ENCODE results near the gene TMEM132A. TPM values are rescaled to one million over a fixed set of nuclear protein-coding genes. Genes with fewer than 3 reads are reported as not detected.

The TMEM132A gene
- total and polyA plus RNA-seq, 9 of the 15 experiments (the other 6 are each of a cell fraction or from before 2014, with no cell fraction given), result 0.04 to 1.1 (median 0.18) TPM; not detected in 4

DNA sequence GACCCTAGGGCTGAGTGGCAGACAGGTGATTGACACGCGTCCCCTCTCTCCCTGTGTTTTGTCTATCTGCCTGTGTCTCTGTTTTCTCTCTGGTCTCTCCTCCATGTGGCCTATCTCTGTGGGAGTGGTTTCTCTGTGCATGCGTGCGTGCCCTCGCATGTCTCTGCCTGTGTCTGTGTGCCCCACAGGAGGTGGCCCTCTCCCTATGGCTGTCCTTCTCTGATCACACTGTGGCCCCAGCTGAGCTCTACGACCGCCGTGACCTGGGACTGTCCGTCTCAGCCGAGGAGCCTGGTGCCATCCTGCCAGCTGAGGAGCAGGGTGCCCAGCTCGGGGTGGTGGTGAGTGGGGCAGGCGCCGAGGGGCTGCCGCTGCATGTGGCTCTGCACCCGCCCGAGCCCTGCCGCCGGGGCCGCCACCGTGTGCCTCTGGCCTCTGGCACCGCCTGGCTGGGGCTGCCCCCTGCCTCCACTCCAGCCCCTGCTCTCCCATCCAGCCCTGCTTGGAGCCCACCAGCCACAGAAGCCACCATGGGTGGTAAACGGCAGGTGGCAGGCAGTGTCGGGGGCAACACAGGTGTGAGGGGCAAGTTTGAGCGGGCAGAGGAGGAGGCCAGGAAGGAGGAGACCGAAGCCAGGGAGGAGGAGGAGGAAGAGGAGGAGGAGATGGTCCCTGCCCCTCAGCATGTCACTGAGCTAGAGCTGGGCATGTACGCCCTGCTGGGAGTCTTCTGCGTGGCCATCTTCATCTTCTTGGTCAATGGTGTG lies 11.6 kb downstream of the TMEM132A start:
- TF ChIP-seq REST (IDR thresholded peaks at IDR 0.05; ENCODE audit: borderline replicate concordance) (no peak), REST (CRISPR knock-in tag; IDR thresholded peaks at IDR 0.05; ENCODE audit: low read depth) (no peak)
- DNase-seq (ENCODE audit: extremely low read depth in 1 of 4, low spot score in 3 of 4), result no peak
- CTCF ChIA-PET (ENCODE audit: low intra/inter-chr PET ratio), result no interaction called here

More for the DNA sequence above, 11.6 kb downstream of the TMEM132A start:
- no peaks in the 10 kb centered on the region for H3K79me2 ChIP-seq (ENCODE audit: control insufficient read depth, insufficient read depth, low read length)
- H3K9me1 ChIP-seq (ENCODE audit: control insufficient read depth, insufficient read depth, low read length), result no peaks in the 10 kb centered on the region
- H4K20me1 ChIP-seq (replicated peaks; ENCODE audit: control insufficient read depth, insufficient read depth, low read length), result peaks cover 16% of the 10 kb centered on the region
- H3K4me1 ChIP-seq (replicated peaks in 1 of 2; ENCODE audit: control insufficient read depth in 2 of 2, insufficient read depth in 2 of 2, low read length in 2 of 2), result peaks cover 0 to 24% of the 10 kb centered on the region in 2 experiments; a peak in 1 of 5 replicates
- H3K4me3 ChIP-seq, result no peak overlapping the region
- POLR2A ChIA-PET, result interaction anchor here (1.1 kb wide), 1 partner anchor 17 kb away, joined by 3 read pairs; no protein-coding TSS in a partner anchor
- H3K9ac ChIP-seq (ENCODE audit: insufficient read depth in 1 of 2, low read depth in 2 of 2, low read length in 2 of 2), result no peak overlapping the region
- in situ Hi-C loops (cut with MboI), result no loop called here
- intact Hi-C loops (cut with micrococcal nuclease), result no loop called here
- H3K36me3 ChIP-seq (ENCODE audit: control insufficient read depth, insufficient read depth, low read length), result no peaks in the 10 kb centered on the region
- 1% methylated on average over 20 of the region's 27 CpGs for WGBS (ENCODE audit: insufficient coverage, low coverage, missing lambda C conversion rate)
- peaks cover 64 to 86% of the 10 kb centered on the region in 2 experiments for H3K27me3 ChIP-seq (ENCODE audit: control insufficient read depth in 2 of 2, insufficient read depth in 2 of 2, low read length in 2 of 2)
- no peak overlapping the region for H3K4me2 ChIP-seq (ENCODE audit: insufficient read depth, low read length)
- H3K9me3 ChIP-seq (replicated peaks; ENCODE audit: control insufficient read depth, insufficient read depth, low read depth, low read length), result no peaks in the 10 kb centered on the region
- H2AFZ ChIP-seq (ENCODE audit: low read depth, low read length), result no peak overlapping the region
- H3K27ac ChIP-seq (ENCODE audit: extremely low read depth, low read depth, low read length), result no peak overlapping the region
- no TSS peak for BruUV-seq (replicated peaks)
- ATAC-seq (no peak), FAIRE-seq (no peak)
